ES-I3 (cell line): ENCODE results near the gene MRAP2.
A peak's percentile ranks its signal among the peaks of the same experiment; 100 is the strongest.

Experiments
- H3K36me3 ChIP-seq: 2 replicates; pipeline ENCODE4 v1.6.1; 2013; ENCODE audit warnings: mild to moderate bottlenecking, low read length, control low read depth, moderate library complexity; ENCODE audit not compliant: insufficient read depth
- H3K4me1 ChIP-seq: 2 replicates; pipeline ENCODE4 v1.6.1; 2013; ENCODE audit warnings: mild to moderate bottlenecking, control low read depth, low read length; ENCODE audit not compliant: insufficient read depth
- H3K9ac ChIP-seq: 2 replicates; pipeline ENCODE4 v1.6.1; 2013; ENCODE audit warnings: low read depth, mild to moderate bottlenecking, low read length, moderate library complexity
- H3K9me3 ChIP-seq: 2 replicates; pipeline ENCODE4 v1.6.1; 2013; ENCODE audit warnings: mild to moderate bottlenecking, low read length, moderate library complexity; ENCODE audit not compliant: control insufficient read depth, insufficient read depth

The MRAP2 gene

DNA sequence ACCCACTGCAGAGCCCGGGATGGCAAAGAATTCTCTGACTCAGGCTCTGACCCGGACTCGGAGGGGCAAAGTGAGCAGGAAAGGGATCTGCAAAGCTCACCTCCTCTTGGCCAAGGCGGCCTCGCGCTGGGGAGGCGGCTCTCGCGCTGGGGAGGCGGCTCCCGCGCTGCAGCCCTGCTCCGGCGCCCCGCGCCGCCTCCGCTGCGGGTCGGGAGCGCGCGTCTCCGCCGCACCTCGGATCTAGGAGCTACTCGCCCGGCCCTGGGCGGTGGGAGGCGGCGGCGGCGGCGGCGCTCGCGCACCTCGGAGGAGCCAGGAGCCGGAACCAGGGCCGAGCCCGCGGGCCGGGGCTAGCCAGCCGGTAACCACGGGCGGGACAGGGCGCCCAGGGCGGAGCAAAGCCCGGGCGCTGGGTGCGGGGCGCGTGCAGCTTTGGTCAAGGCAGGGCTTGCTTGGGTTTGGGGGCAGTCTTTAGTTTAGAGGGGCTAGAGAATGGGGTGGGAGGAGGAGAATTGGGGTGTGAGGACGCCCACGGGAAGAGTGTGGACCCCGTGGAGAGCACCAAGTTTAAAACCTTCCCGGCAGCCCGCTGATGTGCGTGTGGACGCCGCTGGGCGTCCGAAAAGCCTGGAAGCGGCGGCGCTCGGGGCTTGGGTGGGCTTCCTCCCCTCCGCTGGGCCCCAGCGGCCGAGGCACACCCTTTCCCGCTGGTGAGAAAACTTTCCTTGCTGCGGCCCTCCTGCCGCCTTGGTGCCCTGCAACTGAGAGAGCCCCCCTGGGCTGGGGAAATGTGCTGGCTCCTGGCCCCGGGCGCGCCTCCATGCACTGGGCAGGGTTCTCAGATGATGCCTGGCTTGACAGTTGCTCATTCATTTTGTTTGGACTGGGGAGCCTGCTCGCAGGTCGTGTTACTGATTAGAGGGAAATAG, at the start of gene MRAP2:
TSS of gene MRAP2 (plus strand) at position 250 of the 929 bp plus-strand sequence. CDS start 21,547 bp downstream, outside the sequence.
- H3K9ac ChIP-seq = peak within 1 kb of the TSS; percentile 75
- H3K36me3 ChIP-seq = no peaks in the 10 kb centered on the region
- peaks cover 5% of the 10 kb centered on the region; the same call in 1 of the 2 replicates for H3K9me3 ChIP-seq
- H3K4me1 ChIP-seq = 0 out of 2 replicates have a peak, but pooled peaks cover 7% of the 10 kb centered on the region

DNA sequence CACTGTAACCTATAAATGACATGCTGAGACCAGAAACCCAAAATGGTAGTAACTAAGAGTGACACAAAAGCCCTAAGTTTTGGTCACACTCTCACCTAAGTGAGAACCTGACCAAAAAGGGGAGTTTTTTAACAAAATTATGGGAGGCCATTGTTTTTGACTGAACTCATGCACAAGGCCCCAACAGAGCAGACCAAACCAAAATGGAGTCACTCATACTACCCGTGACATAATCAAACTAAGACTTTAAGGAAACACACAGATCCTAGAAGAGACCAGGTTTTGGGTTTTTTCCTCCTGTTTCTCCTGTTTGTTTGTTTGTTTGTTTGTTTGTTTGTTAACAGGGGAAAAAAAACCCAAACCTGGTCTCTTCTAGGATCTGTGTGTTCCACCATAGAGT, 49.2 kb upstream of the MRAP2 start:
- H3K9me3 ChIP-seq = no peaks in the 10 kb centered on the region
- no peak overlapping the region for H3K9ac ChIP-seq
- H3K4me1 ChIP-seq = no peaks in the 10 kb centered on the region
- no peaks in the 10 kb centered on the region for H3K36me3 ChIP-seq

DNA sequence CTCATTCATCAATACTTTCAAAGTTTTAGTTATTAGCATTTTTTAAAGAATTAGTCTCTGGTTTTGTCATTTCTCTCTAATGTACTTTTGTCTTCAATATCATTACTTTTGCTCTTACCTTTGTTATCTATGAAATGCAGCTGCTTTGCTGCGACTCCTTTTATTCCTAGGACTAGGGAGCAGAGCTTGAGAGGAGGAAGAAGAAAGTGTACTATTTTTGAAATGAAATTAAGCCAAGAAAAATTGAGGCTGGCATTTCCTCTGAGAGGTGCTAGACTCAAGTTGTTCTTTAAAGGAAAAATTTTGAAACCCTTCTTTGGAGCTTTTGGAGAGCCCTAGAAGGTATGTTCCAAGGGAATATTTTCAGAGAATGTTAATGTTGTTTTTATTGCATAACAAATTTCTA, 48.3 kb upstream of the MRAP2 start:
- Histone ChIP-seq H3K9me3 (no peaks in the 10 kb centered on the region), H3K9ac (no peak overlapping the region), H3K36me3 (no peaks in the 10 kb centered on the region), H3K4me1 (no peaks in the 10 kb centered on the region)

DNA sequence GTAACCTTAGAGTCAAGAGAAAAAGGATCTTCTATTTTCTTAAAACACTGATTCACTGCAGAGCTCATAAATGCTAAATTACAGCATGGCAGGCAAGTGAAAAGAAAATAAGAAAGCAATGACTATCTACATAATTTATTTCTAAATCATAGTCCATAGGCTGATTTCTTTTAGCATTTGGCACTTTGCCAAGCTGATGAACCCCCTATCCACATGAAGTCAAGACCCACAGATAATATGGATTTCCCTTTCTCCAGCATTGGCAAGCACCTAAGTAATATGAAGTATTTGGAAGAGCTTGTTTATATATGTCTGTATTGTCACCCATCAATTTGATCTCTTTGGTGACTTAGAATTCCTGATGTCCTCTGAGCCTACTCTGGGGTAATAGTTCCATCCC, 47.9 kb upstream of the MRAP2 start:
- Histone ChIP-seq H3K4me1 (no peaks in the 10 kb centered on the region), H3K9me3 (no peaks in the 10 kb centered on the region), H3K9ac (no peak overlapping the region), H3K36me3 (no peaks in the 10 kb centered on the region)

- Histone ChIP-seq H3K4me1 (no peaks in the 10 kb centered on the region; the same call in 1 of the 2 replicates), H3K9me3 (0 out of 2 replicates have a peak, but pooled peaks cover 6% of the 10 kb centered on the region), H3K36me3 (no peaks in the 10 kb centered on the region), H3K9ac (no peak overlapping the region)
Observed at GRCh38 chr6:83998021-83998584, 35.5 kb upstream of the MRAP2 start.

DNA sequence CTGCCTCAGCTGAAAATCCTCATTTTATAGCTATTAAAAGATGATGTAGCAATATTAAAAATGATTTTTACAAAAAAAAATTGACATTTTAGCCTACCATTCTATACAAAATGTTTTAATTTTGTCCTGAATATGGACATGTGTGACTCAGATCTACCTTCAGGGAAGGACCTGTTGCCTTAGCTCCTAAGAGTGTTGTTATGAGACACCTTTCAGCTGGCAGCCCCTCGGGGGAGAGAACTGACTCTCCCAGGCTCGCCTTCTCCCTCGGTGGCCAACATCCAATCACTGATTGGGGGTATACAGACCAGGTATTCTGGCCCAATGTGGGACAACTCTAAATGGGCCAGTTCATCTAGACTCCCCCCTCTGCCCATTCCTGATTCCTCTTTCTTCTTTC, 32.5 kb upstream of the MRAP2 start:
- Histone ChIP-seq H3K9ac (no peak overlapping the region), H3K36me3 (no peaks in the 10 kb centered on the region), H3K4me1 (no peaks in the 10 kb centered on the region; the same call in 1 of the 2 replicates), H3K9me3 (0 out of 2 replicates have a peak, but pooled peaks cover 3% of the 10 kb centered on the region)

- H3K9me3 ChIP-seq = no peaks in the 10 kb centered on the region
- H3K9ac ChIP-seq = no peak overlapping the region
Observed at GRCh38 chr6:84002226-84002625, 31.3 kb upstream of the MRAP2 start.

DNA sequence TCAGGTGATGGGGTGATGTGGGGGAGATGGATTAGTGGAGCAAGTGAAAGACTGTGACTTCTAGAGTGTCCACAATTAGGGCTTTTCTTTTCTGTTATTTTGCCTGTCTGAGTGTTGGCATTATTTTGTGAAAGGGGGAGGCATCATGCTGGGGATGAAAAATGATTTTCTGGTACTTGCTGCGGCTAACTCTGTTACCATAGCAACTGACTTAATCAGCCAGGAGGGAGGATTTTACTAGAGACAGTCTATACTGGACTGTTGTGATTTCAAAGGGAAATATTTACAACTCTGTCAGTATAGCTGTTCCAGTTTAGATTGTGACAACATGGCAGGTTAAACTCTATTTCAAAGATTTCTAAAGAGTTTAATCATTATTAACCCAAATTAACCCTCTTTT, 30.4 kb upstream of the MRAP2 start:
- Histone ChIP-seq H3K4me1 (no peaks in the 10 kb centered on the region; the same call in 1 of the 2 replicates), H3K36me3 (no peaks in the 10 kb centered on the region), H3K9me3 (no peaks in the 10 kb centered on the region), H3K9ac (no peak overlapping the region)

More at GRCh38 chr6:84002226-84002625, 31.3 kb upstream of the MRAP2 start:
- Histone ChIP-seq H3K4me1 (no peaks in the 10 kb centered on the region; the same call in 1 of the 2 replicates), H3K36me3 (no peaks in the 10 kb centered on the region)

- no peaks in the 10 kb centered on the region for H3K9me3 ChIP-seq
- H3K9ac ChIP-seq = no peak overlapping the region
- no peaks in the 10 kb centered on the region; the same call in 1 of the 2 replicates for H3K4me1 ChIP-seq
- no peaks in the 10 kb centered on the region for H3K36me3 ChIP-seq
Observed at GRCh38 chr6:84003654-84004053, 29.9 kb upstream of the MRAP2 start.

- no peaks in the 10 kb centered on the region for H3K4me1 ChIP-seq
- H3K9ac ChIP-seq = no peak overlapping the region
- H3K36me3 ChIP-seq = no peaks in the 10 kb centered on the region
- no peaks in the 10 kb centered on the region for H3K9me3 ChIP-seq
Observed at GRCh38 chr6:84007871-84008270, 25.7 kb upstream of the MRAP2 start.

DNA sequence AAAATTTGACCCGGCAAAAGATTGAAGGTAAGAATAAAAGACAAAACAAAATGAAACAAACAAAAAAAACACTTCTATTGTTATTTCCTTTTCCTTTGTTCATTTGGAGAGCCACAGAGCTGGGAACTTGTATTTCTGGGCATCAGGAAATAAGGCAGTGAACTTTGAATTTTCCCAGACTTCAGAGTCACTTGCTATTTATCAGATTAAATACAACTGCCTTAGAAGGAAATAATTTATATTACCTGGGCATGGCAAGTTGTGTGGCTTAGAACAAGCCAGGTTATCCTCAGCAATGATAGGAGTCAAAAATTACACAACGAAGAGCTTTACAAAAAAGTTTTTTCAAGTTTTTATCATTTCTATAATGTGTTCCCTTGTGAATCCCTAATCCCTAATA, 20.2 kb upstream of the MRAP2 start:
- Histone ChIP-seq H3K4me1 (no peaks in the 10 kb centered on the region), H3K9me3 (no peaks in the 10 kb centered on the region), H3K9ac (no peak overlapping the region), H3K36me3 (no peaks in the 10 kb centered on the region)

DNA sequence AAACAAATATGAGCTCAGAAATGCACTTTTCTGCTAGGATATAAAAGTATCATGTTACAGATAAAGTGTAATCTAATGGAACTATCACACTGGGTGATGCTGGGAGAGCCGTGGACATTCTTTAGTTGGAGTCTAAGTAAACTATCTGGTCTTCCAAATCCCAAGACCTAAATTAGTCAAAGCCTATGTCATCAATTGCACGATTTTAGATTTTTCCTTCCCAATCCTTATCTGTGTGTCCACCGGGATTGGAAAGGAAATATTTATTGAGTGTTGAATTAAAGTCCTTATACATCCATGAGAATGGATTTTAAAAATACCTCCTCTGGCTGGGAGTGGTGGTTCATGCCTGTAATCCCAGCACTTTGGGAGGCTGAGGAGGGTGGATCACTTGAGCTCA, 19.6 kb upstream of the MRAP2 start:
- Histone ChIP-seq H3K4me1 (0 out of 2 replicates have a peak, but pooled peaks cover 3% of the 10 kb centered on the region), H3K9me3 (no peaks in the 10 kb centered on the region), H3K9ac (no peak overlapping the region), H3K36me3 (no peaks in the 10 kb centered on the region)

DNA sequence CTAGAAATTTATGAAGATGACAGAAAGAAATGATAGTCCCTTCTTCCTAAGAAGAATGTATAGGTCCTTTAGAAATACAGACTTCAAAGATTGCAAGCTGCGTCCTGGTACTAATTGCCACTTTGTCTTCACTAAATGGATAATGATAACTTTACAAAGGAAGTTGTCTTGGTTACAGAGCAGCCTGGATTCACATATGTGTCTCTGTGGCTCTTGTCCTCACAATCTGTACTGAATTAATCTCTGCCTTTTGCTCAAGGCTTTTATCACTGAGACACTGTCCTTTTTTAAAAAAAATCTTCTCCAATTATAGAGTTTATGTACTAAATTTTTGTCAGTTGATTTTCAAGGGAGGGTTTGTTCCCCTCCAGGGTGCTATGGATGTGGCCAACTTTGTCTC, 17.5 kb upstream of the MRAP2 start:
- Histone ChIP-seq H3K4me1 (0 out of 2 replicates have a peak, but pooled peaks cover 5% of the 10 kb centered on the region), H3K9me3 (no peaks in the 10 kb centered on the region), H3K36me3 (no peaks in the 10 kb centered on the region), H3K9ac (no peak overlapping the region)

DNA sequence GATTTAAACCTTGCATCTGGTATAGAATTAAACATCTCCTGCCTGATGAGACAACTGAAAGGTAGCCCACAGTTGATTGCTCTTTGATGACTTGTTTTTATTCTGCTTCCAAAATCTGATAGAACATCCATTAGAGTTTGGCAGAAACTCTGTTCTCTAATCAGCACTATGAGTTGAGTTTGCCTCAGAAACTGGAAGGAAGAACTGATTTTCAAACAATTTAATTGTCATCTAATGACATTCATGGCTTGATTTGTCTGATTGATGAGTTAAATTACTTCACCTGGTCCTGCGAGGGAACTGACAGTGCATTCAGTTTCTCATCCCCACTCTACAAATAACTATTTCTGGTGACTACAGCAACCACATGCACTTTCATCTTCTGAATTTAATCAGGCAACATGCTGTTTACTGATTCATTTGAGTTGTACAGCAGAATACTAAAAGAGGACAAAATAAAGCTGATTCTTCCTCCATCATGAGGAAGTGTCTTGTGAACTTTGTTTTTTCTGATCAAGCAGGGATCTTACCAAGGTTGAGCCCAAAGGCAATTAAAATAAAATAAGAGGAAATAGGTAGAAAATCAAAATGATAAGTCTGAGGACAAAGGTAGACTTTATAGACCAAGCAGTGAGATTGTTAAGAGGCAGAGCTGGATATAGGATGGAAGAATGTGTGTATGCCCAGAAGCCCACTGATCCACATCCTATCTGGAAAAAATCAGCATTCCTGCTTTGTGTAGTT, 15.7 kb upstream of the MRAP2 start:
- Histone ChIP-seq H3K9ac (no peak overlapping the region), H3K9me3 (no peaks in the 10 kb centered on the region), H3K36me3 (no peaks in the 10 kb centered on the region), H3K4me1 (0 out of 2 replicates have a peak, but pooled peaks cover 5% of the 10 kb centered on the region)
